Erythroblast (primary cell): ENCODE data around the gene ASB6.

Experiments
- GATA1 ChIP-seq: IDR thresholded peaks from 2 replicates; pipeline ENCODE4 v1.6.1; 2011; ENCODE audit warnings: low read depth, mild to moderate bottlenecking, control low read depth, low read length, moderate library complexity
- POLR2A ChIP-seq: IDR thresholded peaks from 2 replicates; pipeline ENCODE4 v1.6.1; 2011; ENCODE audit warnings: mild to moderate bottlenecking, low read length

- TF ChIP-seq POLR2A: no peak
- TF ChIP-seq GATA1: no peak
Observed at GRCh38 chr9:129669141-129669718, 27.3 kb upstream of the ASB6 start.
